ENCODE measurements around the gene ZFHX3.
A peak's percentile ranks its signal among the peaks of the same experiment; 100 is the strongest.
"Not testable (repeated sequence)": the region's sequence is repeated elsewhere in the genome, so short reads cannot be mapped to it uniquely, and the experiment has no call there.

The ZFHX3 gene

DNA sequence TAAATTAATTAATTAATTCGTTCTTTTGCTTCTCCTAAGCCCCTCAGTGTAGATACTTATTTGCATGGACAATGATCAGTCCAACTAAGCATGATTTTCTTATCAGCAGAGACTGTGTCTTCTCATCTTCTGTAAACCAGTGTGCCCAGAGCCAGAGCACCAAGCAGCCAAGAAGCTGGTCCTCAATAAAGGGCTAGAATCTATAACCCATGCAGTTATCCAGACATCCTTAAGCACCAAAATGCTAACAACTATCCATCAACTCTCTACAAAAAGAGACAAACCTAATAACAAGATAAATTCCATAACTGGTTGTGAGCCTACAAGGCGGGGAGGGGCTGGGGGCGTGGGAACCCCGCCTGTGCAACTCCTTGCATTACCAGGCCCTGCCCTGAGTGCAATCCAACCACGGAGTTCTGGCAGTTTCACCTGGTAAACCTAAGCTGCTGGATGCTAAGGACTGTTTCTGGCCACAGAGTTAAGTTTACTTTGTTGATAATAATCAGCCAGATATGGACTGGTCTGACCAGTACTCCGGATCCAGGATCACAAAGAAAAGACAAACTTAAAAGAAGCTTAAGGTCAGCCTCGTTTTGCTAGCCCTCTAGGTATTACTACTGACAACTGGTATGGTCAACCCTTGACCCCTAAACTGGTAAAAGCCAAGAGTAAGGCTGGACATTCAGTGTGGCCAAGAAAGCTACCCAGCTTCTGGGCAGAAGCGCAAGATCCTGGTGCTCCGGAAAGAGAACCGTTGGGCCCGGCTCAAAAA, 51.5 kb downstream of the ZFHX3 start:
- TF ChIP-seq, protein P1, sequence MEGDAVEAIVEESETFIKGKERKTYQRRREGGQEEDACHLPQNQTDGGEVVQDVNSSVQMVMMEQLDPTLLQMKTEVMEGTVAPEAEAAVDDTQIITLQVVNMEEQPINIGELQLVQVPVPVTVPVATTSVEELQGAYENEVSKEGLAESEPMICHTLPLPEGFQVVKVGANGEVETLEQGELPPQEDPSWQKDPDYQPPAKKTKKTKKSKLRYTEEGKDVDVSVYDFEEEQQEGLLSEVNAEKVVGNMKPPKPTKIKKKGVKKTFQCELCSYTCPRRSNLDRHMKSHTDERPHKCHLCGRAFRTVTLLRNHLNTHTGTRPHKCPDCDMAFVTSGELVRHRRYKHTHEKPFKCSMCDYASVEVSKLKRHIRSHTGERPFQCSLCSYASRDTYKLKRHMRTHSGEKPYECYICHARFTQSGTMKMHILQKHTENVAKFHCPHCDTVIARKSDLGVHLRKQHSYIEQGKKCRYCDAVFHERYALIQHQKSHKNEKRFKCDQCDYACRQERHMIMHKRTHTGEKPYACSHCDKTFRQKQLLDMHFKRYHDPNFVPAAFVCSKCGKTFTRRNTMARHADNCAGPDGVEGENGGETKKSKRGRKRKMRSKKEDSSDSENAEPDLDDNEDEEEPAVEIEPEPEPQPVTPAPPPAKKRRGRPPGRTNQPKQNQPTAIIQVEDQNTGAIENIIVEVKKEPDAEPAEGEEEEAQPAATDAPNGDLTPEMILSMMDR (IDR thresholded peaks at IDR 0.05; ENCODE audit: low read depth, low read length): no peak
- no peak for DNase-seq (ENCODE audit: extremely low read depth, low read depth)

DNA sequence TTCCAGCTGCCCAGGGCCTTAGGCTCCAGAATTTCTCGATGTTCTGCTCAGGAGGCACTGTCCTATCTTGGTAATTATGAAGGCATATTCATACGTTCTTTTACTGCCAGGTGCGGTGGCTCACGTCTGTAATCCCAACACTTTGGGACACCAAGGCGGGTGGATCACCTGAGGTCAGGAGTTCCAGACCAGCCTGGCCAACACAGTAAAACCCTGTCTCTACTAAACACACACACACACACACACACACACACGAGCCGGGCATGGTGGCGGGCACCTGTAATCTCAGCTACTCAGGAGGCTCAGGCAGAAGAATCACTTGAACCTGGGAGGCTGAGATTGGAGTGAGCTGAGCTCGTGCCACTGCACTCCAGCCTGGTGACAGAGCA, 52.1 kb downstream of the ZFHX3 start:
- DNase-seq (ENCODE audit: extremely low read depth, low read depth): not testable (repeated sequence)

DNA sequence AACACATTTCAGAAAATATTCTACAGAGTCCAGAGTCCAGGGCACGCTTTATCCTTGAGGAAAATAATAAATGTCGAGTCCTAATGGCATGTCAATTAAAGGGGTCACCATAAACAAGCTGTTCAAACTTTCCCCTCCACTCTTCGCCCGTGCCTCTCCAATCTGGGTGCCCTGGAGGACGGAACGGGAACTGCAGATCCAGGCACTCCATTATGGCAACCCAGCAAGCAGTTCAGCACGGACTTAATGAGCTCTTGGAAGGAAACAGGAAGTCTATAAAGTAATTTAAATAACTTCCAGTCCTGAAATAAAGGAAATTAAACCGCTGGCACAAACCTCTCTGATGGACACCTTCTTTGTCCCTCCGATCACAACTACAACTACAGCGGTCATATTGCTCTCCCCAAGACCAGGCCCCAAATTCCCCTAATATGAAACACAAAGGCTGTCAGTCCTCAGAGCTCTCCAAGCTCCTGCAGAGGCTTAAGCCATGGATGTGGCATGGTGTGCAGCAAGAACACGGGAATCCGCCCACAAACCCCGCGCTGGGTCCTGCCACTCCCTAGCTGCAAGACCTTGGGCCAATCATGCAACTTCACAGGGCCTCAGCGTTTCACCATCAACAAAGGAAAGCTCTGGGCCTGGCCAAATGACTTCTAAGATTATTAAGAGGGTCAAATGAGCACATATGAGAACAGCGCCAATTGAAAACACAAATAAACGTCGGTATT, 52.6 kb downstream of the ZFHX3 start:
- TF ChIP-seq, protein P1 (IDR thresholded peaks at IDR 0.05; ENCODE audit: low read depth, low read length): peak; percentile 22
- DNase-seq (ENCODE audit: extremely low read depth, low read depth): no peak

DNA sequence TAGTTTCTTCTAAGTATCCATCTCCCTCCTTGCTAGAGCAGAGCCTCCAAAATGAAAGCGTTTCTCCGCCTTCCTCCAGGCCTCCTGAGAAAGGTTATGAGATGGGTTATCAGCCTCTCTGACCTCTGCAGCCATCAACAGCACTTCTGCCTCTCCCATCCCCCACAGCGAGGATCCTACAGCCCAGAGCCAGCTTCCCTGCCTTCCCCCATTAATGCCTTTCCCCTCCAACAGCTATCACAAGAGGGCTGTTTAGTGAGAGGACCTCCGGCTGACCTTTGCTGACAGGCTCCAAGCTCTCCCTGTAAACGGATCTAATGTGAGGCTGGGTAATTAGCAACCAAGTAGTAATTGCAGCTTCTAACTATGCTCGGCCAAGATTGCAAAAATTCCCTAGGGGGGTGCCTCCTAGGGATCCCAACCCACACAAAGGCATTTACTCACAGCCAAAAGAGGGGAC, 55.8 kb downstream of the ZFHX3 start:
- TF ChIP-seq, protein P1 (IDR thresholded peaks at IDR 0.05; ENCODE audit: low read depth, low read length): no peak
- DNase-seq (ENCODE audit: extremely low read depth, low read depth): no peak

DNA sequence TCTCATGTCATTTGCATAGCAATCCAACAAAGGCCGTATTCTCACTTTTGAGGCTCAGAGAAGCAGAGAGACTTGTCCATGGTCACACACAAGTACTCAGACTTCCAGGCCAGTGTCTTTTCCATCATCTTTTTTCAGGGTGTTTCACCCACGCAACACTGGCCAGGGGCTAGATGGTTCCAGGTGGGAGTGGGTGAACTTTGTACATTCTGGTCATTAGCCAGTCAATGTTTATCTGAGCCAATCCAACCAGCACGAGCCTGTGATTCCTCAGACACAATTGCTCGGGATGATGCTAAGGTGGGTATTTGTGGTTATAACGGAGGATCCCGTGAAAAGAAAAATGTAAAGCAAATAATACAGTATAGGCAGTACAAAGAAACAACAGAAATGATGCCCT, 56.3 kb downstream of the ZFHX3 start:
- DNase-seq (ENCODE audit: extremely low read depth, low read depth): no peak
- TF ChIP-seq, protein P1 (IDR thresholded peaks at IDR 0.05; ENCODE audit: low read depth, low read length): no peak

DNA sequence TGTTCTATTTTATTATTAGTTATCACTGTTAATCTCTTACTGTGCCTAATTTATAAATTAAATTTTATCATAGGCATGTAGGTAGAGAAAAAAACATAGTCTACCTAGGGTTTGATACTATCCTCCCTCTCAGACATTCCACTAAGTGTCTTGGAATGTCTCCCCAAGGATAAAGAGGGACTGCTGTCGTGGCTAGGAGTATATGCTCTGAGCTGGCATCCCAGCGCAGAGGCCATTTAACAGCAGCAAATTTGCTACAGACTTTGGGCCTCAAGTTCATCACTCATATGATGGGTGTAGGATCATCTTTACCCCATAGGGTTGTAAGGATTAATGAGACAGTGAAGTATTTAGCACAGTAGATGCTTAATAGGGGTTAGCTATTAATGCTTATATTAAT, 56.7 kb downstream of the ZFHX3 start:
- TF ChIP-seq, protein P1 (IDR thresholded peaks at IDR 0.05; ENCODE audit: low read depth, low read length): no peak
- no peak for DNase-seq (ENCODE audit: extremely low read depth, low read depth)

DNA sequence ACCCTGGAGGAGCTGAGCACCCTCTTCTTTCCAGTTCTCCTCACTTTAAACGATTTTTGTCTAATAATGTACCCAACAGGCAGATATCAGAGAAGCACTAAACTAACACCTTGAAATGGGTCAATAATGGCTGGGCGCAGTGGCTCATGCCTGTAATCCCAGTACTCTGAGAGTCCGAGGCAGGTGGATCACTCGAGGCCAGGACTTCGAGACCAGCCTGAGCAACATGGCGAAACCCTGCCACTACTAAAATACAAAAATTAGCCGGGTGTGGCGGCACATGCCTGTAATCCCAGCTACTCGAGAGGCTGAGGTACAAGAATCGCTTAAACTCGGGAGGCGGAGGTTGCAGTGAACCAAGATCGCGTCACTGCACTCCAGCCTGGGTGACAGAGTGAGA, 57.4 kb downstream of the ZFHX3 start:
- DNase-seq (ENCODE audit: extremely low read depth, low read depth): no peak
- TF ChIP-seq, protein P1 (IDR thresholded peaks at IDR 0.05; ENCODE audit: low read depth, low read length): no peak

All from AG09319 (cell line).